ENCODE results near the gene AARS2. TPM values are rescaled to one million over a fixed set of nuclear protein-coding genes. Genes with fewer than 3 reads are reported as not detected.

AARS2 gene
- total RNA-seq, 4 donors from 2014 or later: 5.9 to 15.7 (median 12.8) TPM

GRCh38 chr6:44278774-44279697 lies 34.1 kb downstream of the AARS2 start:
- no peak overlapping the region for H3K4me3 ChIP-seq (ENCODE audit: low read depth, poor library complexity, severe bottlenecking)
- DNase-seq (ENCODE audit: low spot score in 2 of 2): no peak
- TF ChIP-seq CTCF (IDR thresholded peaks at IDR 0.05): no peak
- no peak for TF ChIP-seq POLR2A (IDR thresholded peaks at IDR 0.05)
- WGBS, 2 donors: 58 to 71% methylated on average over 8 to 9 of the region's 9 CpGs
- intact Hi-C loops (cut with DNase I; ENCODE audit: low total_unique reads): no loop called here

GRCh38 chr6:44278315-44278714 lies 34.8 kb downstream of the AARS2 start:
- whole genome bisulfite sequencing, 2 donors: 80 to 83% methylated on average over 3 of the region's 3 CpGs
- TF ChIP-seq CTCF (IDR thresholded peaks at IDR 0.05) (no peak), POLR2A (IDR thresholded peaks at IDR 0.05) (no peak)
- intact Hi-C loops (cut with DNase I; ENCODE audit: low total_unique reads): no loop called here
- no peak overlapping the region for H3K4me3 ChIP-seq (ENCODE audit: low read depth, poor library complexity, severe bottlenecking)
- no peak for DNase-seq (ENCODE audit: low spot score in 2 of 2)

- no peak overlapping the region for H3K4me3 ChIP-seq (ENCODE audit: low read depth, poor library complexity, severe bottlenecking)
- DNase-seq (ENCODE audit: low spot score in 2 of 2): no peak
- 86 to 87% methylated on average over 7 of the region's 7 CpGs for WGBS, 2 donors
- intact Hi-C loops (cut with DNase I; ENCODE audit: low total_unique reads): no loop called here
- TF ChIP-seq CTCF (IDR thresholded peaks at IDR 0.05): no peak
- no peak for TF ChIP-seq POLR2A (IDR thresholded peaks at IDR 0.05)
Observed at GRCh38 chr6:44277763-44278162, 35.4 kb downstream of the AARS2 start.

GRCh38 chr6:44276667-44277640 lies 36.2 kb downstream of the AARS2 start:
- 78 to 88% methylated on average over 23 of the region's 23 CpGs for WGBS, 2 donors

More at GRCh38 chr6:44276667-44277640, 36.2 kb downstream of the AARS2 start:
- no peak for DNase-seq (ENCODE audit: low spot score in 2 of 2)
- intact Hi-C loops (cut with DNase I; ENCODE audit: low total_unique reads): no loop called here
- TF ChIP-seq POLR2A (IDR thresholded peaks at IDR 0.05) (no peak), CTCF (IDR thresholded peaks at IDR 0.05) (no peak)
- no peak overlapping the region for H3K4me3 ChIP-seq (ENCODE audit: low read depth, poor library complexity, severe bottlenecking)
